Inferior parietal cortex (tissue), 1 donor: ENCODE data around the gene CST4.
"Not testable (repeated sequence)": the region's sequence is repeated elsewhere in the genome, so short reads cannot be mapped to it uniquely, and the experiment has no call there.

ENCODE experiments used
- DNase-seq: peaks from one replicate; pipeline ENCODE4 v3.0.0-alpha.2; 2016; ENCODE audit errors: extremely low spot score

The CST4 gene

GRCh38 chr20:23641936-23642751 is 46.7 kb downstream of the CST4 start:
- DNase-seq = no peak

DNA sequence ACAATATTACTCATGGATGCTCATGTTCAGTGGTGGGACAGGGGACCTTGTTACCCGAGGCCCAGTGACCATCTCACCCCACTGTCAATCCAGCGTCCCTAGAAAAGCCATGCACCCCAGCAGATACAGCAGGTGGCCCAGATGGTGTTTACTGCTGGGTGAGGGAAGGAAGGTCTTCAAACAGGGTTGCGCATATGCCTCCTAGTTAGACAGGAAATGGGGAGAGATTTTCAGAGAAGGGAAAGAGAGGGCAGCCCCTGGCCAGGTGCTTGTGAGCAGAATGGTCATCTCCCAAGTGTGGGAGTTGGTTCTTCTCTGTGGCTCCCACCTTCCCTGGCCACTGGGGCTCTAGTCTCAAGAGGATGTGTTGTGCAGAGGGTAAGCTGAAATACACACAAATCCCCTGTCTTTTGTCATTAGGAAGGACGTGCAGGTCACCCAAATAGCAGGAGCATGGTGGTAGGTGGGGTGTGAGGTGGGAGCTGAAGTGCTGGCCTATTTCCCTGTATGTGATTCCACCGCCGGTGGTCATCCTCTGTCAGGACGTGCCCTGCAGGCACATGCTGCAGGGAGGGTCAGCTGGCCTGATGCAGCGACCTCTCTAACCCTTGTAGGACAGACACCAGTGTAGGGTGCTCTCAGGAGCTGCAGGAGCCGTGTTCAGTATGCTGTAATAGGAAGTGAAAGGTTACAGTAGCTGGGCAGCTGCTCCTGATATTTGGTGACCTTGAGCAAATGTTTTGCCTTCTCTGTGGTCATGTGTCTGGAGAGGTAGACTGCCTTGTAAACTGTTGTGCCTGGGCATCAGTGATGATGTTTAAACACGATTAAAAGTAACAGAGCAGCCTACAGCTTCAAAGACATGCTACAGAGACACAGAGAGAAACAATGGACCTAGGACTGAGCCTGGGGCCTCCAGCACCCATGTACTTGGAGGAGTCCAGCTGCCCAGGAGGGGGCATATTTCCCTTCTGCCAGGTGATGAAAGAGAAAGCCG is 47.9 kb downstream of the CST4 start:
- DNase-seq = no peak

DNA sequence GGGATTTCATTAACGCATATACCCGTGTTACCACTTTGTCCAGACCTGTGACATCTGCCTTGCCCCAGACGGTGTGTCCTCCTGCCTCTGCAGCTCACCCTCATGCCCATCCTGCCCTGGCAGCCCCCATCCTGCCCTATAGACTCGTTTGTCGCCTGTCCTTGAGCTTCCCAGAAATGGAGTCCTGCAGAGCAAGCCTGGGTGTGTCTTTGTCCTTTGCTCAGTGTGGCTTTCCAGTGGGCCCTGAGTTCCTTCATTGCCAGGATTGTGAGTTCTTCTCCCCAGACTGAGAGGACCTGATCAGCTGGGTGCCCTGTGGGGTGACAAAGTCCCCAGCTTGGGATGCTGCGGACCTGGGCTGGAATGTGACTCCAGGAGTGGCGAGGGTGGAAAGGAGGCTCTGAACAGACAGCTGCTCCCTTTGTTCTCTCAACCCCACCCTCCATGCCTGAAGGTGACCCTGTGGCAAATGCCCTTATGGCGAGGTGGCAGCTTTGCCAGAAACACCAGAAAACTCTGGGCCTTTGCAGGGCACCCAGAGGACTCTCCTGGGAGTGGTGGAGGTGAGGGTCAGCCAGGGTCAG is 48.7 kb downstream of the CST4 start:
- DNase-seq = no peak

DNA sequence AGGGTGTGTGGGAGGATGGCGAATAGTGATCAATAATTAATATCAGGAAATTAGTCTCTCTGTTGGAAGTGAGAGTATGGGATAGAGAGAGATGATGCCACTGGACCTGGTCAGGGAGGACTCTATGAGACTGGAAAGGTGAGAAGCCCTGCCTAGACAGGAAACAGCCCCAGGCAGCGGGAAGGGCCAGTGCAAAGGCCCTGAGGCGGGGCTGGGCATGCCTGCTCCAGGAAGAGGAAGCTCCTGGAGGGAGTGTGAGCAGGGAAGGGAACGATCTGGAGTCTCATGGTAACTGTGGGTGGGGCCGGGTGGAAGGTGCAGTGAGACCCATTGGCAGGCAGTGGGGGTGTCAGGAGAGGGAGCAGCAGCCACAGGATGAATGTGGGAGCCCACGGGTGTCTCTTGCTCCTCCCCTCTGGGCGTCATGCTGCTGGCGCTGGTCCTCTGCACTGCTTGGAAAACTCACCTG is 49.3 kb downstream of the CST4 start:
- no peak for DNase-seq

DNA sequence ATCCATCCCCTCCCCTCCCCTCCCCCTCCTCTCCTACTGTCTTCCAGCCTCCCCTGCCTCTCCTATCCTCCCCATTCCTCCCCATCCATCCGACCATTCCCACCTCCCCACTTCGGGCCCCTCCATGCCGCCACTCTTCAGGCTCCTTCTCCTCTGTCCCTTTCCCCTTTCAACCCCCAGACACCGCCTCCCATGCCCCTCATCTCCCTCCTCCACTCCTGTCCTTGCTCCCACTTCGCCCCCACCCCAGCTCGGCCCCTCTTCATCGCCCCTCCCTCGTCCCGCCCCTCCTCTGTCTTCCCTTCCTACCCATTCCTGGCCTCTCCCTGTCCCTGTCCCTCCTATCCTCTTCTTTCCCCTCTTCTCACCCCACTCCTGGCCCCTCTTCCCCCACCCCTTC is 50.5 kb downstream of the CST4 start:
- DNase-seq = no peak

DNA sequence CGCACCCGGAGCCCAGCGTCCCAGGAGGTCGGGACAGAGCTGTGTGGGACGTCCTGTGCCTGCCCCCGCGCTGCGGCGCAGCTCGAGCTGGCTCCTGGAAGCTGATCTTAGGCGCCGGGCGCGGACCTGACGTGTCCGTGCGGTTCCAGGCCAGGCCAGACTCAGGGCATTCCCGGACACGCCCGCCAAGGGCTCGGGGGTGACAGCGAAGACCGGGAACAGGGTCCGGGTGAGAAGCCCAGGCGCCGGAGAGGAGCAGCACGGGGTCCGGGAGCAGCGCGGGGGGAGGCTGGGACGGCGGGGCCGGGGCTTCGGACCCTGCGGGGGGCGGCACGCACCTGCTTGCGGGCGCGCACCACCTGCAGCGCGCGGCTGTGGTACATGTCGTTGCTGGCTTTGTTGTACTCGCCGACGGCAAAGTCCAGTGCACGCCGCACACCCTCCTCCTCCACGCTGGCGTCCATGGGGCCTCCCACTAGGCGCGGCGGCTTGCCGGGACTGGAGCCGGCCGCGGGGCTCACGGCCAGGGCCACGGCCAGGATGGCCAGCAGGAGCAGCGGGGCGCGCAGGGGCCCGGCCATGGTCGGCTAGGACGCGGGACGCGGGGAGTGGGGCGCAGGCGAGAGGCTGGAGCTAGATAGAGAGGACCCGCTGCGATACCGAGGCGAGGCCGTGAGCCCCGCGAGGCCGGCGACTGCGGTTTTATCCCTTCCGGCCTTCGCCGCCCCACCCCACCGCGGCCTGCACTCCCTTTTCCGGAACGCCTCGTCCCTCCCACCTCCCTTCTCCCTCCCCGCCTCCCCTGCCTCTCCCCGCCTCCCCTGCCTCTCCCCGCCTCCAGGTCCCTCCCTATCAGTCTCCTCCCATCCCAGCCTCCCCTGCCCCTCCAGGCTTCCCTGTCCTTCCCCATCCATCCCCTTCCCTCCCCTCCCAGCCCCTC is 51.3 kb downstream of the CST4 start, which contains the start of gene CST3:
TSS of gene CST3 (minus strand) at position 674 of the 940 bp plus-strand sequence. CDS start at position 581, 93 bp downstream.
- DNase-seq = no peak

DNA sequence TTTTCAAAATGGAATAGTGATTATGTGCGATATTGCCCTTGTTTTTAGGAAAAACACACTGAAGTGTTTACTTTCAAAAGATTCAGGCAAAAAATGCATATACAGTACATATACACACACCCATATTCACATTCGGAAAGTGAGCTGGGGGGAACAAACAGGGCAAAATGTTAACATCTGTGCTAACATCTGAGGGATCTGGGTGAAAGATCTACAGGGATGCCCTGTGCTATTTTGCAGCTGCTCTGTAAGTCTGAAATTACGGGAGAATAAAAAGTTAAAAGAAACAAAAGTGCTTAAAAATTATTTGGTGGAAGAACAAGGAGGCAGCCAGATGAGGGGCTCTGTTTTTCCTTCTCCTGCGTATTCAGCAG is 51.9 kb downstream of the CST4 start:
- no peak for DNase-seq

DNA sequence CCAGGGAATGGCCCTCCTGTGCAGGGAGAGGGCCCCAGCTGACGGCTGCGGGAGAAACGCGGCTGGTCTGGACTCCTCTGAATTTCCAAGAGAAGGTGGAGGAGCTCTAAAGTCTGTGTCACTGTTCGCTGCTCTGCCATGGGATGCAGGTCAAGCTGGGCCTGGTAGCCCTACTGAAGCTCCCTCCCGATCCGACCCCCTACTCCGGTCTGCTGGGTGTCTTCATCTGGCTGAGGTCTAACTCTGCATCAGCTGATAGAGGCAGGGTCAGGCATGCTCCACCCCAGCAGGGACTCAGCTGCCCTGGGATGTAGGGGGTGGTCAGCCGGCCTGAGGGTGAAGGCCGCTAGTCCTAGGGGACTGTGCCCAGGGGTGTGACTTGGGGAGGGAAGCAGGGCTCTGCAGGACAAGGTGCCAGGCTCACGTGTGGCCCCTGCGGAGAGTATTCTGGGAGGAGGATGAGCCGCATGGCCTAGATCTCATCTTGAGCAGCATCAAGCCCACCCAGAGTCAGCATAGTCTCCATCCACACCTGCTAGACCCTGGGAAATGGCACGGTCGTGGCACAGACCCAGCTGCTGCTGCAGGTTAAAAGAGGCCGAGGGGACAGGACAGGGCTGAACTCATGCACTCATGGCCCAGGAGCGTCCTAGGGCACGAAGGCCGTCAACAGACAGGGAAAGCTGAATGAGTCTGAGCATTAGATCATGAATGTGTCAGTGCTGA is 52.5 kb downstream of the CST4 start:
- DNase-seq = no peak

DNA sequence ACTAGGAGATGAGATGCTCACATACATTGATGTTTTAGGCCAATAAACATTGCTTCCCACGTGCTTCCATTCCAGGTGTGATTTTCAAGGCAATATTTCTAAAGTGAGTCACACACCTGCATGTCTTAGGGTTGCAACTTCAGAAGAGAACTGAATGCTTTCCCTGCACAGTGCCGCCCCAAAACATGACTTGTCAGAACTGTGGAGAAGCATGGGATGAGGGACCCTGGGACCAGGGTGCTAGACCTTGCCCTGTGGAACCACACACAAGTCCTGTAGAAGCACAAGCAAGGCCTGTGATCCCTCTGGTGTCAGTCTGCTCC is 53.1 kb downstream of the CST4 start:
- not testable (repeated sequence) for DNase-seq
